Thyroid gland (tissue), 4 donors: ENCODE measurements around the gene SFXN4. TPM values are rescaled to one million over a fixed set of nuclear protein-coding genes. Genes with fewer than 3 reads are reported as not detected.
"Not testable (repeated sequence)": the region's sequence is repeated elsewhere in the genome, so short reads cannot be mapped to it uniquely, and the experiment has no call there.

Experiments
- DNase-seq, 2 donors: peaks; one replicate each; pipeline ENCODE4 v3.0.0-alpha.2; 2019
- H3K27ac ChIP-seq, 3 donors: fragments of 200-600 bp; sonication (generic); 1 replicate in 2 of 3; 2 replicates in 1 of 3; pipeline ENCODE4 v1.5.1; 2016 to 2019; ENCODE audit warnings: mild to moderate bottlenecking in 1 of 3, moderate library complexity in 1 of 3
- H3K27me3 ChIP-seq: fragments of 200-600 bp; sonication (generic); one replicate; pipeline ENCODE4 v1.5.1; 2019
- H3K36me3 ChIP-seq, 2 donors: fragments of 200-600 bp; sonication (generic); one replicate each; pipeline ENCODE4 v1.5.1; 2016 to 2019
- H3K4me1 ChIP-seq, 2 donors: fragments of 200-600 bp; sonication (generic); one replicate each; pipeline ENCODE4 v1.5.1; 2017 to 2019
- H3K4me3 ChIP-seq, 3 donors: fragments of 200-600 bp; sonication (generic); replicated peaks in 1 of 3; 1 replicate in 2 of 3; 2 replicates in 1 of 3; pipeline ENCODE4 v1.5.1; 2016; ENCODE audit warnings: mild to moderate bottlenecking in 1 of 3
- H3K9me3 ChIP-seq: fragments of 200-600 bp; sonication (generic); one replicate; pipeline ENCODE4 v1.5.1; 2017
- CTCF ChIP-seq, 6 experiments: fragments of 200-600 bp in 3 of 6; fragments of 450-650 bp in 3 of 6; sonication (generic) in 3 of 6; IDR thresholded peaks; one replicate each; pipeline ENCODE4 v1.5.1; 2016 to 2019; ENCODE audit warnings: antibody characterized with exemption in 6 of 6, mild to moderate bottlenecking in 2 of 6, inconsistent platforms in 1 of 6, moderate library complexity in 1 of 6
- POLR2A ChIP-seq, 2 donors: fragments of 450-650 bp; IDR thresholded peaks; one replicate each; pipeline ENCODE4 v1.6.1; 2017; ENCODE audit warnings: antibody characterized with exemption in 2 of 2, mild to moderate bottlenecking in 2 of 2, moderate library complexity in 1 of 2
- WGBS, 2 donors: methylation state at CpG; one replicate each; pipeline ENCODE4 v1.1.5; 2017; 5-methylcytosine and 5-hydroxymethylcytosine counted together
- intact Hi-C: fragments of 100-400 bp; cut with DNase I; formaldehyde crosslinking; loops from one replicate; pipeline ENCODE4 v1.15.1; 2023
- small RNA-seq: library from RNA; depleted of rRNA; stranded (forward); fragments of <200 nt; gene quantifications from one replicate; pipeline ENCODE3, GENCODE V24; 2016
- total RNA-seq, 4 donors: library from RNA; depleted of rRNA; stranded (reverse); fragments of >200 nt; gene quantifications; one replicate each; pipeline ENCODE4 v1.2.3, GENCODE V29; 2016

The SFXN4 gene
- total RNA-seq, 4 donors from 2014 or later = 17.8 to 88.3 (median 36.3) TPM

GRCh38 chr10:119098576-119098975, 66.9 kb downstream of the SFXN4 start:
- intact Hi-C loops = no loop called here
- Histone ChIP-seq H3K4me3 (no peak overlapping the region), H3K27ac (no peak overlapping the region), H3K36me3 (no peaks in the 10 kb centered on the region), H3K4me1 (no peaks in the 10 kb centered on the region), H3K9me3 (no peaks in the 10 kb centered on the region), H3K27me3 (no peaks in the 10 kb centered on the region)
- whole genome bisulfite sequencing, 2 donors = 90 to 92% methylated on average over 3 of the region's 3 CpGs
- TF ChIP-seq CTCF (IDR thresholded peaks at IDR 0.05) (no peak), POLR2A (IDR thresholded peaks at IDR 0.05) (no peak)
- DNase-seq = no peak

DNA sequence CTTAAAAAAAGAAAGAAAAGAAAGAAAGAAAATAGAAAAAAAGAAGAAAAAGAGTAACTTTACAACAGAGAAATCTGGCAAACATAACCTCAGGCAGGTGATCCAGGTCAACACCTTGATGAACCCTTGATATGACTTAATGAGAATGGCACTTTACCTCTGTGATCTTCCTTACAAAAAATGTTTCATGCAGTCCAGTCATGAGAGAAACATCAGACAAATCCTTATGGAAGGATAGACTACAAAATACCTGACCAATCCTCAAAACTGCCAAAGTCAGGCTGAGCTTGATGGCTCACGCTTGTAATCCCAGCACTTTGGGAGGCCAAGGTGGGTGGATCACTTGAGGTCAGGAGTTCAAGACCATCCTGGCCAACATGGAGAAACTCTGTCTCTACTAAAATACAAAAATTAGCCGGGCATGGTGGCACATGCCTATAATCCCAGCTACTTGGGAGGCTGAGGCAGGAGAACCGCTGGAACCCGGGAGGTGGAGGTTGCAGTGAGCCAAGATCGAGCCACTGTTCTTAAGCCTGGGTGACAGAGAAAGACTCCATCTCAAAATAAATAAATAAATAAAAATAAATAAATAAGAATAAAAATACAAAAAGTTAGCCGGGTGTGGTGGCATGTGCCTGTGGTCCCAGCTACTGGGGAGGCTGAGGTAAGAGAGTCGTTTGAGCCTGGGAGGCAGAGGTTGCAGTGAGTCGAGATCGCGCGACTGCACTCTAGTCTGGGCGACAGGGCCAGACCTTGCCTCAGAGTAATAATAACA, 68.7 kb downstream of the SFXN4 start:
- H3K36me3 ChIP-seq, H3K27ac ChIP-seq, H3K4me3 ChIP-seq, H3K9me3 ChIP-seq, DNase-seq, H3K27me3 ChIP-seq, intact Hi-C loops, H3K4me1 ChIP-seq: not testable (repeated sequence)
- WGBS, 2 donors = 95 to 97% methylated on average over 12 of the region's 12 CpGs

DNA sequence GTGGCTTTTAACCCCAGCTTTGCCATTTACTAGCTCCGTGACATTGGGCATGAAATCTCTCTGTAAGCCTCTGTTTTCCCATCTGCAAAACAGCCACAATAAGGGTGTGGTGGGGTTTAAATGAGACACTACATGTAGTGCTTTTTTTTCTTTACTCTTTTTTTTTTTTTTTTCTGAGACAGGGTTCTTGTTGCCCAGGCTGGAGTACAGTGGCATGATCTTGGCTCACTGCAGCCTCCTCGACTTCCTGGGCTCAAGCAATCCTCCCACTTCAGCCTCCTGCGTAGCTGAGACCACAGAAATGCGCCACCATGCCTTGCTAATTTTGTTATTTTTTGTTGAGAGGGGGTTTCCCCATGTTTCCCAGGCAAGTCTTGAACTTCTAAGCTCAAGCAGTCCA, 69.9 kb downstream of the SFXN4 start:
- intact Hi-C loops = no loop called here
- Histone ChIP-seq H3K4me1 (no peaks in the 10 kb centered on the region), H3K27ac (no peak overlapping the region), H3K9me3 (no peaks in the 10 kb centered on the region), H3K4me3 (no peak overlapping the region), H3K27me3 (no peaks in the 10 kb centered on the region), H3K36me3 (no peaks in the 10 kb centered on the region)
- TF ChIP-seq POLR2A (IDR thresholded peaks at IDR 0.05) (no peak), CTCF (IDR thresholded peaks at IDR 0.05) (no peak)
- 71 to 72% methylated on average over 4 of the region's 4 CpGs for WGBS, 2 donors
- no peak for DNase-seq

- Histone ChIP-seq H3K27ac (no peak overlapping the region), H3K4me1 (no peaks in the 10 kb centered on the region), H3K4me3 (no peak overlapping the region), H3K27me3 (no peaks in the 10 kb centered on the region), H3K9me3 (no peaks in the 10 kb centered on the region), H3K36me3 (no peaks in the 10 kb centered on the region)
- DNase-seq = no peak
- no peak for TF ChIP-seq POLR2A (IDR thresholded peaks at IDR 0.05)
- TF ChIP-seq CTCF (IDR thresholded peaks at IDR 0.05) = no peak
- 77 to 92% methylated on average over 5 of the region's 5 CpGs for WGBS, 2 donors
- intact Hi-C loops = no loop called here
Measured at GRCh38 chr10:119090968-119091367, 74.5 kb downstream of the SFXN4 start.

Small RNA genes within 50 kb of the gene (small RNA-seq; reads per million reads assigned to genes)
- not detected for gene AL355598.1
- not detected for gene RN7SL749P

Other genes with a start within 250 kb of the SFXN4 start
- 10 to 100 TPM; 16.5 to 25.0 (median 20.4) TPM for gene NANOS1, start 136.0 kb downstream of the SFXN4 start, total RNA-seq
- 100 to 1,000 TPM in 2 of 4 donors, 10 to 100 TPM in 2; 85.6 to 113 (median 102) TPM for gene EIF3A, start 84.9 kb downstream of the SFXN4 start, total RNA-seq
- 10 to 100 TPM; 46.4 to 55.3 (median 53.1) TPM for gene DENND10, start 61.6 kb downstream of the SFXN4 start, total RNA-seq
- 100 to 1,000 TPM; 137 to 299 (median 243) TPM for gene PRDX3, start 13.1 kb upstream of the SFXN4 start, total RNA-seq
- gene GRK5, start 41.9 kb upstream of the SFXN4 start, total RNA-seq = 10 to 100 TPM in 3 of 4 donors, 1 to 10 TPM in 1; 9.2 to 27.3 (median 15.0) TPM